ENCODE measurements around the gene SLC25A12.

DNA sequence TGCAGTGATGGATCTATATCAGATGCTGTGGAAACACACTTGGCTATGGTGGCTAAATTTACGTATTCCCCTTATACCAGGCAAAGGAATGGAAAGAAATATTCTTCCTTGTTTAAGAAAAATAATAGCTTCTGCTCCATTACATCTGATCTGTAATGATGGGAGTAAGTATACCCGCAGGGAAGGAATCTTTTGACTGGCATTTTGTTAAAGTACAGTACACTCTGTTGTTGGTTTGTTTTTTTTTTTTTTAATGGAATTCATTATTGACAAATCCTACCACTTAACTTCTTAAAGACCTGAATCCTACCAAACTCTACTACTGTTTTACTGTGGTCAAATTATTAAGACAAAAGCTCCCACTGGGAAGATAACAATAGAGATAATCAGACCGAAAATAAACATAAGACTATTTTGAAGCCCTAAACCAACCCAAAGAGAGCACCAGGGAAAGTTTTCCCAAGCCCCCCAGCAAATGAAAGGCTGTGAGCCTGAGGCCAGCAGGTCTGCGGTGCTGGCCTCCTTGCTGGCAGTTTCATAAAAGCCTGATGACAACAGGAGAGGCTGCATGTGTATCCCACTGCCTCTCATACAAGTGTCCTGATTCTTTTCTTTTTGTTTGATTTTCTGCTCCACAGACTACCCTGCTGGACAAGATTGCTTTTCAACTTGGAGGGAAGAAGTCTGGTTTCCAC, 101.0 kb downstream of the SLC25A12 start:
- TF ChIP-seq, protein P1, sequence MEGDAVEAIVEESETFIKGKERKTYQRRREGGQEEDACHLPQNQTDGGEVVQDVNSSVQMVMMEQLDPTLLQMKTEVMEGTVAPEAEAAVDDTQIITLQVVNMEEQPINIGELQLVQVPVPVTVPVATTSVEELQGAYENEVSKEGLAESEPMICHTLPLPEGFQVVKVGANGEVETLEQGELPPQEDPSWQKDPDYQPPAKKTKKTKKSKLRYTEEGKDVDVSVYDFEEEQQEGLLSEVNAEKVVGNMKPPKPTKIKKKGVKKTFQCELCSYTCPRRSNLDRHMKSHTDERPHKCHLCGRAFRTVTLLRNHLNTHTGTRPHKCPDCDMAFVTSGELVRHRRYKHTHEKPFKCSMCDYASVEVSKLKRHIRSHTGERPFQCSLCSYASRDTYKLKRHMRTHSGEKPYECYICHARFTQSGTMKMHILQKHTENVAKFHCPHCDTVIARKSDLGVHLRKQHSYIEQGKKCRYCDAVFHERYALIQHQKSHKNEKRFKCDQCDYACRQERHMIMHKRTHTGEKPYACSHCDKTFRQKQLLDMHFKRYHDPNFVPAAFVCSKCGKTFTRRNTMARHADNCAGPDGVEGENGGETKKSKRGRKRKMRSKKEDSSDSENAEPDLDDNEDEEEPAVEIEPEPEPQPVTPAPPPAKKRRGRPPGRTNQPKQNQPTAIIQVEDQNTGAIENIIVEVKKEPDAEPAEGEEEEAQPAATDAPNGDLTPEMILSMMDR (IDR thresholded peaks at IDR 0.05), result no peak
- TF ChIP-seq POLR2A (IDR thresholded peaks at IDR 0.05), result no peak

All from adrenal gland (tissue), 5 donors.